GM23338 (cell line): Measurements from ENCODE around the gene PIEZO2. TPM values are rescaled to one million over a fixed set of nuclear protein-coding genes. Genes with fewer than 3 reads are reported as not detected.

Experiments used
- ATAC-seq: fragments of 200-7000 bp; cut with Tn5 transposase; 3 replicates; pipeline ENCODE4 v1.9.1; 2020
- DNase-seq: peaks from one replicate; pipeline ENCODE4 v3.0.0-alpha.2; 2015; ENCODE audit warnings: low spot score
- H2AFZ ChIP-seq: fragments of 200-600 bp; sonication (generic); 2 replicates; pipeline ENCODE4 v1.8.0; 2016; ENCODE audit warnings: antibody characterized with exemption, mild to moderate bottlenecking, moderate library complexity
- H3F3A ChIP-seq: fragments of 200-600 bp; sonication (generic); replicated peaks from 2 replicates; pipeline ENCODE4 v1.8.0; 2017; ENCODE audit warnings: antibody characterized with exemption, mixed run types, low read depth
- H3K27ac ChIP-seq: fragments of 200-600 bp; sonication (generic); 2 replicates; pipeline ENCODE4 v1.6.1; 2016; ENCODE audit warnings: low read depth
- H3K27me3 ChIP-seq: fragments of 200-600 bp; sonication (generic); 2 replicates; pipeline ENCODE4 v1.8.0; 2016; ENCODE audit warnings: mild to moderate bottlenecking, mixed run types, moderate library complexity; ENCODE audit not compliant: insufficient read depth
- H3K36me3 ChIP-seq: fragments of 200-600 bp; sonication (generic); 2 replicates; pipeline ENCODE4 v1.8.0; 2016; ENCODE audit warnings: mild to moderate bottlenecking; ENCODE audit not compliant: insufficient read depth
- H3K4me1 ChIP-seq: fragments of 200-600 bp; sonication (generic); 2 replicates; pipeline ENCODE4 v1.8.0; 2016; ENCODE audit warnings: mild to moderate bottlenecking, moderate library complexity; ENCODE audit not compliant: insufficient read depth
- H3K4me2 ChIP-seq: fragments of 200-600 bp; sonication (generic); 2 replicates; pipeline ENCODE4 v1.7.1; 2017; ENCODE audit warnings: mixed run types
- H3K4me3 ChIP-seq: fragments of 200-600 bp; sonication (generic); 2 replicates; pipeline ENCODE4 v1.6.1; 2016; ENCODE audit warnings: mixed run types
- H3K79me2 ChIP-seq: fragments of 200-600 bp; sonication (generic); replicated peaks from 2 replicates; pipeline ENCODE4 v1.8.0; 2017; ENCODE audit warnings: mild to moderate bottlenecking; ENCODE audit not compliant: insufficient read depth
- H3K9me2 ChIP-seq: fragments of 200-600 bp; sonication (generic); 2 replicates; pipeline ENCODE4 v1.8.0; 2017; ENCODE audit not compliant: insufficient read depth
- H4K20me1 ChIP-seq: fragments of 200-600 bp; sonication (generic); replicated peaks from 2 replicates; pipeline ENCODE4 v1.8.0; 2017; ENCODE audit warnings: mild to moderate bottlenecking; ENCODE audit not compliant: insufficient read depth
- H3K27ac Mint-ChIP-seq: 2 replicates; pipeline ENCODE4 v1.8.0; 2020; ENCODE audit warnings: inconsistent platforms, mild to moderate bottlenecking, moderate library complexity, mixed read lengths
- H3K27me3 Mint-ChIP-seq: 3 replicates; pipeline ENCODE4 v1.8.0; 2022; ENCODE audit warnings: low read depth, mild to moderate bottlenecking, moderate library complexity, mixed read lengths, inconsistent platforms; ENCODE audit not compliant: insufficient read depth, poor library complexity
- H3K36me3 Mint-ChIP-seq: 3 replicates; pipeline ENCODE4 v1.8.0; 2021; ENCODE audit warnings: low read depth, mild to moderate bottlenecking, inconsistent platforms, moderate library complexity, mixed read lengths
- H3K4me1 Mint-ChIP-seq: 3 replicates; pipeline ENCODE4 v1.8.0; 2020; ENCODE audit warnings: mild to moderate bottlenecking, inconsistent platforms, mixed read lengths
- H3K4me3 Mint-ChIP-seq: 3 replicates; pipeline ENCODE4 v1.8.0; 2021; ENCODE audit warnings: moderate library complexity, mild to moderate bottlenecking, inconsistent platforms, mixed read lengths
- H3K9me3 Mint-ChIP-seq: 3 replicates; pipeline ENCODE4 v1.8.0; 2020; ENCODE audit warnings: moderate library complexity, mild to moderate bottlenecking, inconsistent platforms, mixed read lengths
- CREB1 ChIP-seq: fragments of 250-450 bp; sonication (Bioruptor Pico); IDR thresholded peaks from 2 replicates; pipeline ENCODE4 v1.5.0; 2020; ENCODE audit warnings: low read depth, mild to moderate bottlenecking, moderate library complexity
- EZH2 ChIP-seq: fragments of 200-600 bp; sonication (generic); IDR thresholded peaks from one replicate; pipeline ENCODE4 v1.8.0; 2017; ENCODE audit warnings: antibody characterized with exemption, mild to moderate bottlenecking, low read depth; ENCODE audit not compliant: unreplicated experiment
- EZH2phosphoT487 ChIP-seq: fragments of 200-600 bp; sonication (generic); IDR thresholded peaks from one replicate; pipeline ENCODE4 v1.8.1; 2018; ENCODE audit warnings: antibody characterized with exemption; ENCODE audit not compliant: unreplicated experiment
- JUNB ChIP-seq: IDR thresholded peaks from one replicate; pipeline ENCODE4 v1.6.1; 2016; ENCODE audit warnings: antibody characterized with exemption; ENCODE audit not compliant: unreplicated experiment
- NANOG ChIP-seq: IDR thresholded peaks from 2 replicates; pipeline ENCODE4 v1.6.1; 2016; ENCODE audit warnings: antibody characterized with exemption, borderline replicate concordance
- POLR2AphosphoS5 ChIP-seq: IDR thresholded peaks from 2 replicates; pipeline ENCODE4 v1.6.1; 2016; ENCODE audit warnings: antibody characterized with exemption, low read depth
- ZNF114 ChIP-seq: fragments of 250-450 bp; sonication (Bioruptor Pico); IDR thresholded peaks from 2 replicates; pipeline ENCODE4 v1.5.0; 2020; ENCODE audit warnings: mild to moderate bottlenecking, moderate library complexity
- ZNF331 ChIP-seq: fragments of 250-450 bp; sonication (Bioruptor Pico); IDR thresholded peaks from 2 replicates; pipeline ENCODE4 v1.5.0; 2020; ENCODE audit warnings: low read depth, mild to moderate bottlenecking, moderate library complexity
- polyA plus RNA-seq: library from polyadenylated mRNA; unstranded; fragments of >200 nt; fragmentation: Nextera tagmentation; extraction: Ambion mirVana; gene quantifications from 2 replicates; pipeline ENCODE4 v1.2.1, GENCODE V29; 2016
- total RNA-seq: library from RNA; depleted of rRNA; stranded (reverse); fragments of >200 nt; shearing (Covaris generic); gene quantifications from 2 replicates; pipeline ENCODE4 v1.2.3, GENCODE V29; 2014
- TF ChIP-seq, protein P1 (sequence below): fragments of 250-450 bp; sonication (Bioruptor Pico); IDR thresholded peaks from 2 replicates; pipeline ENCODE4 v1.5.0; 2020; ENCODE audit warnings: mild to moderate bottlenecking, moderate library complexity
- TF ChIP-seq, protein P2 (sequence below): IDR thresholded peaks from 2 replicates; pipeline ENCODE4 v1.6.1; 2016; ENCODE audit warnings: antibody characterized with exemption
- TF ChIP-seq, protein P3 (sequence below), 2 experiments: fragments of 200-600 bp in 1 of 2; sonication (generic) in 1 of 2; conservative IDR thresholded peaks; 2 replicates each; pipeline versions ENCODE4 v1.5.1 to v1.6.1; 2016 to 2017; ENCODE audit warnings: antibody characterized with exemption in 2 of 2, low read depth in 2 of 2, mild to moderate bottlenecking in 2 of 2, moderate library complexity in 1 of 2

Gene PIEZO2
- total and polyA plus RNA-seq, 2 experiments from 2014 or later, result 4.8 to 8.2 TPM

DNA sequence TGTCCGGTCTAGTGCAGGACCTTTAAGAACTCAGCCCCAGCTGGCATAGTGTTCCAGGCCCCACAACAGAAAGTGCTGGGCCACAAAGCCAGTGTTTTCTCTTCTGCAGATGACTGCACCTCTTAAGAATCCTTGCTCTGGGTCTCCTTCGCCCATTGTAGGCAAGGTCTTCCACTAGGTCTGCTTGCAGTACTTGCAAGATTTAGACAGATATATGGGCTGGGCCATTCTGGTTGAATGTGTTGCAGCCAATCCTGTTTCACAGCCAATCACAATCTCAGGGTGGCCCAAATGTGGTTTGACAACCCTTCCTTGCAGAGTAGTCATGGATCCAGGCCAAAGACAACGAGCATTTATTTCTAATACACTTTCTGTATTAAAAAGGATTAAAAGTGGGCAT, 13.1 kb upstream of the PIEZO2 start:
- no peak overlapping the region for H3K4me2 ChIP-seq
- H4K20me1 ChIP-seq, result no peaks in the 10 kb centered on the region; the same call in 1 of the 2 replicates
- peaks cover 11% of the 10 kb centered on the region for H3K27me3 Mint-ChIP-seq
- H2AFZ ChIP-seq, result no peak overlapping the region
- TF ChIP-seq NANOG (no peak), ZNF114 (CRISPR knock-in tag) (no peak), ZNF331 (CRISPR knock-in tag) (no peak), POLR2AphosphoS5 (no peak), EZH2 (no peak), JUNB (no peak), CREB1 (CRISPR knock-in tag) (no peak), EZH2phosphoT487 (no peak)
- TF ChIP-seq, protein P1, sequence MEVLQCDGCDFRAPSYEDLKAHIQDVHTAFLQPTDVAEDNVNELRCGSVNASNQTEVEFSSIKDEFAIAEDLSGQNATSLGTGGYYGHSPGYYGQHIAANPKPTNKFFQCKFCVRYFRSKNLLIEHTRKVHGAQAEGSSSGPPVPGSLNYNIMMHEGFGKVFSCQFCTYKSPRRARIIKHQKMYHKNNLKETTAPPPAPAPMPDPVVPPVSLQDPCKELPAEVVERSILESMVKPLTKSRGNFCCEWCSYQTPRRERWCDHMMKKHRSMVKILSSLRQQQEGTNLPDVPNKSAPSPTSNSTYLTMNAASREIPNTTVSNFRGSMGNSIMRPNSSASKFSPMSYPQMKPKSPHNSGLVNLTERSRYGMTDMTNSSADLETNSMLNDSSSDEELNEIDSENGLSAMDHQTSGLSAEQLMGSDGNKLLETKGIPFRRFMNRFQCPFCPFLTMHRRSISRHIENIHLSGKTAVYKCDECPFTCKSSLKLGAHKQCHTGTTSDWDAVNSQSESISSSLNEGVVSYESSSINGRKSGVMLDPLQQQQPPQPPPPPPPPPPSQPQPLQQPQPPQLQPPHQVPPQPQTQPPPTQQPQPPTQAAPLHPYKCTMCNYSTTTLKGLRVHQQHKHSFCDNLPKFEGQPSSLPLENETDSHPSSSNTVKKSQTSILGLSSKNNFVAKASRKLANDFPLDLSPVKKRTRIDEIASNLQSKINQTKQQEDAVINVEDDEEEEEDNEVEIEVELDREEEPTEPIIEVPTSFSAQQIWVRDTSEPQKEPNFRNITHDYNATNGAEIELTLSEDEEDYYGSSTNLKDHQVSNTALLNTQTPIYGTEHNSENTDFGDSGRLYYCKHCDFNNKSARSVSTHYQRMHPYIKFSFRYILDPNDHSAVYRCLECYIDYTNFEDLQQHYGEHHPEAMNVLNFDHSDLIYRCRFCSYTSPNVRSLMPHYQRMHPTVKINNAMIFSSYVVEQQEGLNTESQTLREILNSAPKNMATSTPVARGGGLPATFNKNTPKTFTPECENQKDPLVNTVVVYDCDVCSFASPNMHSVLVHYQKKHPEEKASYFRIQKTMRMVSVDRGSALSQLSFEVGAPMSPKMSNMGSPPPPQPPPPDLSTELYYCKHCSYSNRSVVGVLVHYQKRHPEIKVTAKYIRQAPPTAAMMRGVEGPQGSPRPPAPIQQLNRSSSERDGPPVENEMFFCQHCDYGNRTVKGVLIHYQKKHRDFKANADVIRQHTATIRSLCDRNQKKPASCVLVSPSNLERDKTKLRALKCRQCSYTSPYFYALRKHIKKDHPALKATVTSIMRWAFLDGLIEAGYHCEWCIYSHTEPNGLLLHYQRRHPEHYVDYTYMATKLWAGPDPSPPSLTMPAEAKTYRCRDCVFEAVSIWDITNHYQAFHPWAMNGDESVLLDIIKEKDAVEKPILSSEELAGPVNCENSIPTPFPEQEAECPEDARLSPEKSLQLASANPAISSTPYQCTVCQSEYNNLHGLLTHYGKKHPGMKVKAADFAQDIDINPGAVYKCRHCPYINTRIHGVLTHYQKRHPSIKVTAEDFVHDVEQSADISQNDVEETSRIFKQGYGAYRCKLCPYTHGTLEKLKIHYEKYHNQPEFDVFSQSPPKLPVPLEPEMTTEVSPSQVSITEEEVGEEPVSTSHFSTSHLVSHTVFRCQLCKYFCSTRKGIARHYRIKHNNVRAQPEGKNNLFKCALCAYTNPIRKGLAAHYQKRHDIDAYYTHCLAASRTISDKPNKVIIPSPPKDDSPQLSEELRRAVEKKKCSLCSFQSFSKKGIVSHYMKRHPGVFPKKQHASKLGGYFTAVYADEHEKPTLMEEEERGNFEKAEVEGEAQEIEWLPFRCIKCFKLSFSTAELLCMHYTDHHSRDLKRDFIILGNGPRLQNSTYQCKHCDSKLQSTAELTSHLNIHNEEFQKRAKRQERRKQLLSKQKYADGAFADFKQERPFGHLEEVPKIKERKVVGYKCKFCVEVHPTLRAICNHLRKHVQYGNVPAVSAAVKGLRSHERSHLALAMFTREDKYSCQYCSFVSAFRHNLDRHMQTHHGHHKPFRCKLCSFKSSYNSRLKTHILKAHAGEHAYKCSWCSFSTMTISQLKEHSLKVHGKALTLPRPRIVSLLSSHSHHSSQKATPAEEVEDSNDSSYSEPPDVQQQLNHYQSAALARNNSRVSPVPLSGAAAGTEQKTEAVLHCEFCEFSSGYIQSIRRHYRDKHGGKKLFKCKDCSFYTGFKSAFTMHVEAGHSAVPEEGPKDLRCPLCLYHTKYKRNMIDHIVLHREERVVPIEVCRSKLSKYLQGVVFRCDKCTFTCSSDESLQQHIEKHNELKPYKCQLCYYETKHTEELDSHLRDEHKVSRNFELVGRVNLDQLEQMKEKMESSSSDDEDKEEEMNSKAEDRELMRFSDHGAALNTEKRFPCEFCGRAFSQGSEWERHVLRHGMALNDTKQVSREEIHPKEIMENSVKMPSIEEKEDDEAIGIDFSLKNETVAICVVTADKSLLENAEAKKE (CRISPR knock-in tag), result no peak
- TF ChIP-seq, protein P2, sequence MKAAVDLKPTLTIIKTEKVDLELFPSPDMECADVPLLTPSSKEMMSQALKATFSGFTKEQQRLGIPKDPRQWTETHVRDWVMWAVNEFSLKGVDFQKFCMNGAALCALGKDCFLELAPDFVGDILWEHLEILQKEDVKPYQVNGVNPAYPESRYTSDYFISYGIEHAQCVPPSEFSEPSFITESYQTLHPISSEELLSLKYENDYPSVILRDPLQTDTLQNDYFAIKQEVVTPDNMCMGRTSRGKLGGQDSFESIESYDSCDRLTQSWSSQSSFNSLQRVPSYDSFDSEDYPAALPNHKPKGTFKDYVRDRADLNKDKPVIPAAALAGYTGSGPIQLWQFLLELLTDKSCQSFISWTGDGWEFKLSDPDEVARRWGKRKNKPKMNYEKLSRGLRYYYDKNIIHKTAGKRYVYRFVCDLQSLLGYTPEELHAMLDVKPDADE, result no peak
- TF ChIP-seq, protein P3, sequence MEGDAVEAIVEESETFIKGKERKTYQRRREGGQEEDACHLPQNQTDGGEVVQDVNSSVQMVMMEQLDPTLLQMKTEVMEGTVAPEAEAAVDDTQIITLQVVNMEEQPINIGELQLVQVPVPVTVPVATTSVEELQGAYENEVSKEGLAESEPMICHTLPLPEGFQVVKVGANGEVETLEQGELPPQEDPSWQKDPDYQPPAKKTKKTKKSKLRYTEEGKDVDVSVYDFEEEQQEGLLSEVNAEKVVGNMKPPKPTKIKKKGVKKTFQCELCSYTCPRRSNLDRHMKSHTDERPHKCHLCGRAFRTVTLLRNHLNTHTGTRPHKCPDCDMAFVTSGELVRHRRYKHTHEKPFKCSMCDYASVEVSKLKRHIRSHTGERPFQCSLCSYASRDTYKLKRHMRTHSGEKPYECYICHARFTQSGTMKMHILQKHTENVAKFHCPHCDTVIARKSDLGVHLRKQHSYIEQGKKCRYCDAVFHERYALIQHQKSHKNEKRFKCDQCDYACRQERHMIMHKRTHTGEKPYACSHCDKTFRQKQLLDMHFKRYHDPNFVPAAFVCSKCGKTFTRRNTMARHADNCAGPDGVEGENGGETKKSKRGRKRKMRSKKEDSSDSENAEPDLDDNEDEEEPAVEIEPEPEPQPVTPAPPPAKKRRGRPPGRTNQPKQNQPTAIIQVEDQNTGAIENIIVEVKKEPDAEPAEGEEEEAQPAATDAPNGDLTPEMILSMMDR (conservative IDR thresholded peaks at IDR 0.05; ENCODE audit: low read depth in 2 of 2), result no peak
- H3K4me3 ChIP-seq, result no peak overlapping the region
- no peak for DNase-seq
- no peak overlapping the region for H3K27ac Mint-ChIP-seq
- H3K27me3 ChIP-seq, result peaks cover 48% of the 10 kb centered on the region
- peaks cover 12% of the 10 kb centered on the region for H3K4me1 Mint-ChIP-seq
- no peaks in the 10 kb centered on the region for H3K9me2 ChIP-seq
- peaks cover 14% of the 10 kb centered on the region for H3K4me1 ChIP-seq
- H3F3A ChIP-seq, result no peaks in the 10 kb centered on the region
- no peak for ATAC-seq
- no peaks in the 10 kb centered on the region for H3K9me3 Mint-ChIP-seq
- no peaks in the 10 kb centered on the region for H3K79me2 ChIP-seq
- no peak overlapping the region for H3K27ac ChIP-seq
- no peaks in the 10 kb centered on the region for H3K36me3 Mint-ChIP-seq
- no peaks in the 10 kb centered on the region for H3K36me3 ChIP-seq
- H3K4me3 Mint-ChIP-seq, result no peak overlapping the region
